ENCODE measurements around the gene COBLL1.

Gene COBLL1

GRCh38 chr2:164760179-164760578 is 81.4 kb downstream of the COBLL1 start:
- DNase-seq (ENCODE audit: insufficient read length, low spot score) (no peak), FAIRE-seq (no peak)

GRCh38 chr2:164757934-164758695 is 83.5 kb downstream of the COBLL1 start:
- FAIRE-seq (no peak), DNase-seq (ENCODE audit: insufficient read length, low spot score) (no peak)

GRCh38 chr2:164756773-164757172 is 84.8 kb downstream of the COBLL1 start:
- FAIRE-seq (no peak), DNase-seq (ENCODE audit: insufficient read length, low spot score) (no peak)

- no peak for FAIRE-seq
Measured at GRCh38 chr2:164755952-164756351, 85.7 kb downstream of the COBLL1 start.

GRCh38 chr2:164754157-164755093 is 87.2 kb downstream of the COBLL1 start:
- DNase-seq (ENCODE audit: insufficient read length, low spot score) (no peak), FAIRE-seq (no peak)

More at GRCh38 chr2:164755952-164756351, 85.7 kb downstream of the COBLL1 start:
- no peak for DNase-seq (ENCODE audit: insufficient read length, low spot score)

GRCh38 chr2:164752956-164753355 is 88.7 kb downstream of the COBLL1 start:
- FAIRE-seq (no peak), DNase-seq (ENCODE audit: insufficient read length, low spot score) (no peak)

GRCh38 chr2:164747783-164748433 is 93.7 kb downstream of the COBLL1 start:
- FAIRE-seq (no peak), DNase-seq (ENCODE audit: insufficient read length, low spot score) (no peak)

GRCh38 chr2:164747140-164747539 is 94.5 kb downstream of the COBLL1 start:
- no peak for DNase-seq (ENCODE audit: insufficient read length, low spot score)
- FAIRE-seq, result no peak

- DNase-seq (ENCODE audit: insufficient read length, low spot score) (no peak), FAIRE-seq (no peak)
Measured at GRCh38 chr2:164746713-164747112, 94.9 kb downstream of the COBLL1 start.

GRCh38 chr2:164745012-164745797 is 96.4 kb downstream of the COBLL1 start:
- FAIRE-seq, result no peak
- no peak for DNase-seq (ENCODE audit: insufficient read length, low spot score)

GRCh38 chr2:164742738-164743317 is 98.8 kb downstream of the COBLL1 start:
- FAIRE-seq, result no peak
- DNase-seq (ENCODE audit: insufficient read length, low spot score), result no peak

GRCh38 chr2:164739966-164740365 is 101.7 kb downstream of the COBLL1 start:
- DNase-seq (ENCODE audit: insufficient read length, low spot score), result no peak
- no peak for FAIRE-seq

- peak; percentile 65 for FAIRE-seq
- DNase-seq (ENCODE audit: insufficient read length, low spot score), result no peak
Measured at GRCh38 chr2:164737612-164738081, 104.0 kb downstream of the COBLL1 start.

- FAIRE-seq, result no peak
- DNase-seq (ENCODE audit: insufficient read length, low spot score), result no peak
Measured at GRCh38 chr2:164735309-164735919, 106.2 kb downstream of the COBLL1 start.

GRCh38 chr2:164734196-164734595 is 107.4 kb downstream of the COBLL1 start:
- no peak for DNase-seq (ENCODE audit: insufficient read length, low spot score)
- no peak for FAIRE-seq

- FAIRE-seq, result no peak
- no peak for DNase-seq (ENCODE audit: insufficient read length, low spot score)
Measured at GRCh38 chr2:164725542-164725941, 116.1 kb downstream of the COBLL1 start.

GRCh38 chr2:164722616-164723338 is 118.8 kb downstream of the COBLL1 start:
- DNase-seq (ENCODE audit: insufficient read length, low spot score) (no peak), FAIRE-seq (no peak)

- DNase-seq (ENCODE audit: insufficient read length, low spot score) (no peak), FAIRE-seq (no peak)
Measured at GRCh38 chr2:164721430-164721829, 120.2 kb downstream of the COBLL1 start.
